Gastroesophageal sphincter (tissue), 4 donors: ENCODE results near the gene CACNA1F. TPM values are rescaled to one million over a fixed set of nuclear protein-coding genes. Genes with fewer than 3 reads are reported as not detected.

Source experiments
- ATAC-seq: fragments of 150-250 bp; one replicate; pipeline ENCODE4 v1.9.1; 2016; ENCODE audit warnings: mild to moderate bottlenecking, moderate library complexity
- H3K27ac ChIP-seq, 4 donors: fragments of 200-600 bp; sonication (generic) in 3 of 4; 1 replicate in 3 of 4; 2 replicates in 1 of 4; pipeline ENCODE4 v1.5.1; 2016 to 2019
- H3K27me3 ChIP-seq: fragments of 200-600 bp; sonication (generic); one replicate; pipeline ENCODE4 v1.5.1; 2019
- H3K36me3 ChIP-seq, 2 donors: fragments of 200-600 bp; sonication (generic); one replicate each; pipeline ENCODE4 v1.5.1; 2019; ENCODE audit warnings: control low read depth in 1 of 2
- H3K4me1 ChIP-seq, 3 donors: fragments of 200-600 bp; sonication (generic); 1 replicate in 2 of 3; 2 replicates in 1 of 3; pipeline ENCODE4 v1.5.1; 2016 to 2019; ENCODE audit warnings: control low read depth in 2 of 3
- H3K4me3 ChIP-seq, 2 donors: fragments of 200-600 bp; sonication (generic); one replicate each; pipeline ENCODE4 v1.5.1; 2019; ENCODE audit warnings: mild to moderate bottlenecking in 1 of 2, moderate library complexity in 1 of 2
- H3K9me3 ChIP-seq, 3 donors: fragments of 200-600 bp; sonication (generic); one replicate each; pipeline ENCODE4 v1.5.1; 2017 to 2019; ENCODE audit warnings: control low read depth in 2 of 3
- CTCF ChIP-seq, 4 experiments: fragments of 200-600 bp in 2 of 4; fragments of 450-650 bp in 2 of 4; sonication (generic) in 1 of 4; IDR thresholded peaks; one replicate each; pipeline ENCODE4 v1.5.1; 2017 to 2019; ENCODE audit warnings: antibody characterized with exemption in 4 of 4, mild to moderate bottlenecking in 2 of 4, moderate library complexity in 2 of 4
- EP300 ChIP-seq: sonication (generic); formaldehyde crosslinking; IDR thresholded peaks from one replicate; pipeline ENCODE4 v1.6.1; 2017; ENCODE audit warnings: antibody characterized with exemption, mild to moderate bottlenecking
- POLR2A ChIP-seq, 2 donors: fragments of 450-650 bp; IDR thresholded peaks; one replicate each; pipeline ENCODE4 v1.6.1; 2017; ENCODE audit warnings: antibody characterized with exemption in 2 of 2, mild to moderate bottlenecking in 2 of 2, moderate library complexity in 1 of 2
- POLR2AphosphoS5 ChIP-seq: sonication (generic); formaldehyde crosslinking; IDR thresholded peaks from one replicate; pipeline ENCODE4 v1.6.1; 2017; ENCODE audit warnings: antibody characterized with exemption
- WGBS, 2 donors: methylation state at CpG; one replicate each; pipeline ENCODE4 v1.1.5; 2018; ENCODE audit warnings: low coverage in 1 of 2; 5-methylcytosine and 5-hydroxymethylcytosine counted together
- total RNA-seq, 4 donors: library from RNA; depleted of rRNA; stranded (reverse); fragments of >200 nt; gene quantifications; one replicate each; pipeline ENCODE4 v1.1.0, GENCODE V29; 2016

Gene CACNA1F
- total RNA-seq, 4 donors from 2014 or later, result 1.7 TPM; not detected in 3

GRCh38 chrX:49155243-49155899 lies 77.8 kb downstream of the CACNA1F start:
- TF ChIP-seq CTCF (IDR thresholded peaks at IDR 0.05), result no peak
- TF ChIP-seq POLR2AphosphoS5, result no peak
- TF ChIP-seq EP300, result no peak
- TF ChIP-seq POLR2A (IDR thresholded peaks at IDR 0.05), result no peak

More at GRCh38 chrX:49155243-49155899, 77.8 kb downstream of the CACNA1F start:
- peak overlapping the region; percentile 90 to 99 (median 95) for H3K27ac ChIP-seq
- ATAC-seq, result peak; percentile 60
- 0 to 33% methylated on average over 6 to 10 of the region's 18 CpGs for WGBS, 2 donors
- peaks cover 0 to 10% (median 0%) of the 10 kb centered on the region in 3 donors for H3K4me1 ChIP-seq
- H3K4me3 ChIP-seq, result peak overlapping the region; percentile 57 to 75
- H3K36me3 ChIP-seq, result no peaks in the 10 kb centered on the region
- H3K27me3 ChIP-seq, result no peaks in the 10 kb centered on the region
- no peaks in the 10 kb centered on the region for H3K9me3 ChIP-seq

Other genes starting within 250 kb of the CACNA1F start
- gene GRIPAP1, start 231.1 kb downstream of the CACNA1F start, total RNA-seq, result 10 to 100 TPM; 28.1 to 62.6 (median 33.9) TPM
- gene TFE3, start 190.0 kb downstream of the CACNA1F start, total RNA-seq, result 100 to 1,000 TPM in 3 of 4 donors, 10 to 100 TPM in 1; 85.8 to 165 (median 107) TPM
- 1 to 10 TPM; 1.1 to 4.7 (median 2.5) TPM for gene CCDC120, start 174.3 kb downstream of the CACNA1F start, total RNA-seq
- gene PRAF2, start 159.3 kb downstream of the CACNA1F start, total RNA-seq, result 10 to 100 TPM in 3 of 4 donors, 1 to 10 TPM in 1; 9.6 to 20.9 (median 17.2) TPM
- 100 to 1,000 TPM in 1 of 4 donors, 10 to 100 TPM in 3; 60.8 to 101 (median 80.9) TPM for gene WDR45, start 153.5 kb downstream of the CACNA1F start, total RNA-seq
- 10 to 100 TPM; 28.2 to 34.1 (median 31.5) TPM for gene GPKOW, start 109.6 kb downstream of the CACNA1F start, total RNA-seq
- gene MAGIX, start 70.6 kb downstream of the CACNA1F start, total RNA-seq, result 1 to 10 TPM in 3 of 4 donors, under 1 TPM in 1; 0.69 to 4.6 (median 3.1) TPM
- gene PLP2, start 61.4 kb downstream of the CACNA1F start, total RNA-seq, result 10 to 100 TPM; 57.9 to 78.7 (median 67.9) TPM
- gene PRICKLE3, start 47.0 kb downstream of the CACNA1F start, total RNA-seq, result 10 to 100 TPM in 2 of 4 donors, 1 to 10 TPM in 2; 6.2 to 15.9 (median 9.6) TPM
- 10 to 100 TPM in 1 of 4 donors, 1 to 10 TPM in 3; 2.9 to 10.5 (median 5.4) TPM for gene SYP, start 33.1 kb downstream of the CACNA1F start, total RNA-seq
- 10 to 100 TPM; 10.7 to 17.9 (median 14.1) TPM for gene CCDC22, start 2.1 kb upstream of the CACNA1F start, total RNA-seq
- gene FOXP3, start 31.4 kb upstream of the CACNA1F start, total RNA-seq, result under 1 TPM in 1 of 4 donors, not detected in 3; 0.22 TPM
- 10 to 100 TPM; 12.0 to 27.5 (median 17.0) TPM for gene PPP1R3F, start 36.5 kb upstream of the CACNA1F start, total RNA-seq
- gene GAGE10, start 70.3 kb upstream of the CACNA1F start, total RNA-seq, result not detected
- not detected for gene GAGE12J, start 88.7 kb upstream of the CACNA1F start, total RNA-seq
- gene GAGE13, start 98.2 kb upstream of the CACNA1F start, total RNA-seq, result not detected